GM18519 (cell line): ENCODE data around the gene NAA60.

Source experiments
- ATAC-seq: cut with Tn5 transposase; IDR thresholded peaks from one replicate; pipeline ENCODE4 v1.9.1; 2021; ENCODE audit warnings: mild to moderate bottlenecking, moderate library complexity; ENCODE audit not compliant: unreplicated experiment, low FRiP score

NAA60 gene

GRCh38 chr16:3536271-3536731 lies 92.8 kb downstream of the NAA60 start:
- ATAC-seq = no peak
